ENCODE data around the gene DNAH10.
"Not testable (repeated sequence)": the region's sequence is repeated elsewhere in the genome, so short reads cannot be mapped to it uniquely, and the experiment has no call there.

The DNAH10 gene

DNA sequence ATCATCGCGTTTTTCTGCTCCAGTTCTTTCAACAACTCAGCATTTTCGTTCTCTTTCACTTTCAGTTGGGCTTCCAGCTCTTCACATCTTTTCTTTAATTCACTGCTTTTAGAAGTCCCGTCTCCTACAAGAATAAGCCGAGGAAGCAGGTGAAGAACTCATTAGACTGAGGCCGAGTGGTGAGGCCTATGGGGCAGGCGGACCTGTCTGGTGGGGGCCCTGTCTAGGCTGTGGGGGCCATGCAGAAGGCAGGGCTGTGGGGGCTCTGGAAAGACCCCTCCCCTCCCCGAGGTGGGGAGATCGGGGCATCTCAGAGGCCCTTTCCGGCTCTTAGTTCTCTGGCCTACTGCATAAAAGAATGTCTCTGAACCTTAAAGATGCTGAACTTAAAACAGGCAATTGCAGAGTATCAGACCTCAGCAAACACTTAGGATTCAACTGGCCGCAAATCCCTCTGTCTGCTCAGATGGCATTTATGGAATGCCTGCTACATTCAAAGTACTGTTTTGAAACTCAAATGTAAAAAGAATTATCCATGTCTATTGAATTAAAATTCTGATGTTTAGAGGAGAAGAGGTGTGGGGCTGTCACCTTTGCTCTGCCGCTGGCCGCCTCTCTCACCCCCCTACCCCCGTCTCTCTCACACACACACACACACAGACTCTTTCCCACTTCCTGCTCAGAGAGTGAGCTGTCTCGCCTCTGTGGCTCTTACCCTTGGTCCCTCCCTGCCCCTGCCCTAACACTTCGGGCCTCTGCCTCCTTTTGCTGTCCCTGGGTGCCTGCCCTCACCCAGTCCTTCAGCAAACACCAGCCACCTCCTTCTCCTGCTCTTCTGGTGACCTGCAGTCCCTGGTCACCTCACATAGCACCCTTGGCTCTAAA lies 175.8 kb downstream of the DNAH10 start:
- DNase-seq, result no peak

DNA sequence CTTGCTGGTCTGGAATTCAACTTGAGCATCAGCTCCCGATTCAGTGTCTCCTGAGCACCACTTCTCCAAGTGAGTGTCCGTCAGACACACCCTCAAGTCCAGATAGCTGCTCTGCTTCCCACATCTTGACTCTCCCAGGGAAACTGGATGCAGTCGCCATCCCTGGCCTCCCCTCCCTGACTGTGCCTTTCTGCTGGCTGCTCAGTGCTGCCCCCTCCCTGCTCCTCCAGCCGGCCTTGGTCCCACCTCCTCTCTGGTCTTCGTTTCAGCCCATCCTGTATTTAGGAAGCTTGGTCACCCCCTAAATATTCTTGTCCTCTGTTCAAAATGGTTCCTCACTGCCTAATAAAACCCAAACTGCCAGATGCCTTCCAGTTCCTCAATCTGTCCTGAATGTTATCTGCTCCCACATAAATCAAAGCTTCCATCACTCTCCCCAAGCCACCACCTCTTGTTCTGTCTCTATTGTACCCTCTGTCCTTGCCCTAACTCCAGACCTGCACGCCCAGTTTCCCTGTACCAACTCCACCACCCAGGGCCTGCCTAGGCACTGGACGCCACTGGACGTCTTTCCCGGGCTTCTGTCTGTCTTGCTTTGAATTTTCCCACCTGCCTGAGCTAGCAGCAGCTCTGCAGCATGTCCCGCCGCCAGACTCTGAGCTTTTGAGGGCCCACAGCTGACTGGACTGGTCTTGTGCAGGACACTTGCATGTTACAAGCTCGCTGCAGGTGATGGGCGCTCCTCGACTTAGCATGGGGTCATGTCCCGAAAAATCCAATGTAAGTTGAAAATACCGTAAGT lies 176.8 kb downstream of the DNAH10 start:
- DNase-seq, result no peak

- DNase-seq, result no peak
These were observed 177.9 kb downstream of the DNAH10 start for GRCh38 chr12:123939716-123940626.

DNA sequence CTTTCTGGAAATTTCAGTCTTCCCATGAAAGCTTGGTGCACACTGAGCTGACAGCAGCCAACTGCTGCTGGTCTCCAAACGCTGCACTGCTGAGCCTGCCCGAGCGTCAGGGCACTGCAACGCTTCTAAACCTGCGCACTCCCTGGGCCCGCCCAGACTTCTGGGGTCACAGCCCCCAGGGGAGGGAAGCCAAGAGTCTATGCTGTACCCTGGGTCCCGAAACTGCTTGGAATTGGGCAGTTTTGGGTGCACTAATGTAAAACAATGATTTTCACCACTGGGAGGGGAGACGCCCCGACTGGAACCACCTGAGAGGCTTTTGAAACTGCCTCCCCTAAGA lies 178.5 kb downstream of the DNAH10 start:
- no peak for DNase-seq

GRCh38 chr12:123941000-123941399 lies 178.9 kb downstream of the DNAH10 start:
- no peak for DNase-seq

- DNase-seq, result no peak
These were observed 179.6 kb downstream of the DNAH10 start for GRCh38 chr12:123941624-123942237.

GRCh38 chr12:123942238-123942653 lies 180.1 kb downstream of the DNAH10 start:
- DNase-seq, result no peak

DNA sequence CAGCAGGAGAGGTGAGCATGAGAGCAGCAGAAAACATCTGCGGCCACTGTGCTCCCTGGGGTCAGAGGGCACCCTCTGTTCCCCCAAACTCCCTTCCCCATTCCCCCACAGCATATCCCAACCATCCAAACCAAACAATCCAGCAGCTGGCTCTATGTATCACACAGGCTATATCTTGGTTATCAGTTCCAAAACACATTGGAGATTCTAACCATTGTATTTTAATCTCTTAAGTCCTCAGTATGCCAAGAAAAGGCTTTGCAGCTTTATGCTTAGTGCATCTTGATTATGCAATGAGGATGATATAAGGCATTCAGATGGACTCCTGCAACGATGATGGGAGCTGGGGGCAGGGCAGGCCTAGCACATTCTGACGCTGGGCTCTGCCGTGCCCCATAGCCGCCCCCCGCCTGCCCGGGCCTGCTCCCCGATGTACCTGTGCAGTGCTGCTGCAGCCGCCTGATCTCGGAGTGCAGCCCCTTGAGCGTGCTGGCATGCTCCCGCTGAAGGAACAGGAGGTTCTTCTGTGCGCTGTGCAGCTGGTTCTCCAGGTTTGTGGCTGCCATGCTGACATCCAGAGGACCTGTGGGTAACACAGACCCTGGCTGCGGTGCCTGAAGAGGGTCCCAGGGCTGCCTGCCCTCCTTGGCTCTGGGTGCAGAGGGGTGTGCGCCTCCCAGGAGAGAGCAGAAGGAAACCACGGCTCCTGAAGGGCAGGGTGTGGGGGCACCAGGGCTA lies 181.0 kb downstream of the DNAH10 start:
- DNase-seq, result no peak

DNA sequence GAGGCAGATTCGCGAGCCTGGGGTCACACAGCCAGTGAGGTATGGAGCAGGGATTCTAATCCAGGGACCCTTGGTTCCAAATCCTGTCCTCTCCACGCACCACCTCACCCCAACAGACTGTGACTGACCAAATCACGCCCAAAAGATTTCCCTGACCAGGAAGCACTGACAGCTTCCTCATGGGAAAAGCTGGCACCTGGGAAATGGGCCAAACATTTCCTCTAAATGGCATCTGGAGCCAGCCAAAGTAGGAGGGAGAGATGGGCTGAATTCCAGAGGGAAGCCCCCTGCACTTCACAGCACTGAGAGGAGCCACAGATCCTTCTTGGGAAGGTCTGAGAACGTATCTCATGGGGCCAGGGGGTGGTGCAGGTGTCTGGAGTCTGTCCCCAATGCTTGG lies 181.7 kb downstream of the DNAH10 start:
- no peak for DNase-seq

GRCh38 chr12:123944696-123945095 lies 182.6 kb downstream of the DNAH10 start:
- DNase-seq, result no peak

DNA sequence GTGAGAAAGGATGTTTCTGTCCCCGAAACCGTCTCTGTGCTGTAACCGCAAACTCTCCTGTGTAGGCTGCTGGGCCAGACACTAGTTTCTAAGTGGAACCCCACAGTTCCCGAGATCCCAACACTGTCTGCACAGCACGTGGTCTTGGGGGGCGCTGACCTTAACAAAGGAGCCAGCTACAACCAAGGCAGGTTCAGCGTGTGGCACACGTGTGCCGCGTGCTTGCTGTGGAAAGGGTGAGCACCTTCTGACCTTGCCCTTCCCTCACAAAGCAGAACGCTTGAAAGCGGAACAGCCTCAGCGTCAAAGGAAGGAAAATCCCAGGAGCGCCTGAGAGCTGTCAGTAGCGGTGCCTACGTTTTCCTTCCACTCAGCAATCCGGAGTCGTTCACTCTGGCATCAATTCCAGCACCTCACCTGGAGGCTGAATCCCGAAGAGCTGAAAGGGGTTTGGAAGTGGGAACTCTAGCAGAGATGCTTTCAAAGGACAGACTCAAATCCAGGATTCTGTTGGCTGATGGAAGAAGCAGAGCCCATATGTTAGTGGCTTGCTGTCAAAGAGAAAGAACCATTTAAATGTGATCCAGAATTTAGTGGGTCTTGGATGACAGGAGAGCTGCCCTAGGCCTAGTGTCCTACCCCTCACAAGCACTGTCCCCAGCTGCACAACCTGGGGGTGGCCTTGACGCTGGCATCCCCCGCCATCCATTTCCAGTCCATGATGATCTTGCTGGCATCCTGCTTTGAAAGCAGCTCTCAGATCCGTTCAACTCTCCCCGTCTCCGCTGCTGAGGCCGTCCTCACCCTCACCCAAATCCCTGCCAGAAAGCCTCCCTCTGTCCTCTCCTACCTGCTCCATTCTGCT lies 183.4 kb downstream of the DNAH10 start:
- DNase-seq, result no peak

GRCh38 chr12:123946152-123946515 lies 184.0 kb downstream of the DNAH10 start:
- DNase-seq, result no peak

DNA sequence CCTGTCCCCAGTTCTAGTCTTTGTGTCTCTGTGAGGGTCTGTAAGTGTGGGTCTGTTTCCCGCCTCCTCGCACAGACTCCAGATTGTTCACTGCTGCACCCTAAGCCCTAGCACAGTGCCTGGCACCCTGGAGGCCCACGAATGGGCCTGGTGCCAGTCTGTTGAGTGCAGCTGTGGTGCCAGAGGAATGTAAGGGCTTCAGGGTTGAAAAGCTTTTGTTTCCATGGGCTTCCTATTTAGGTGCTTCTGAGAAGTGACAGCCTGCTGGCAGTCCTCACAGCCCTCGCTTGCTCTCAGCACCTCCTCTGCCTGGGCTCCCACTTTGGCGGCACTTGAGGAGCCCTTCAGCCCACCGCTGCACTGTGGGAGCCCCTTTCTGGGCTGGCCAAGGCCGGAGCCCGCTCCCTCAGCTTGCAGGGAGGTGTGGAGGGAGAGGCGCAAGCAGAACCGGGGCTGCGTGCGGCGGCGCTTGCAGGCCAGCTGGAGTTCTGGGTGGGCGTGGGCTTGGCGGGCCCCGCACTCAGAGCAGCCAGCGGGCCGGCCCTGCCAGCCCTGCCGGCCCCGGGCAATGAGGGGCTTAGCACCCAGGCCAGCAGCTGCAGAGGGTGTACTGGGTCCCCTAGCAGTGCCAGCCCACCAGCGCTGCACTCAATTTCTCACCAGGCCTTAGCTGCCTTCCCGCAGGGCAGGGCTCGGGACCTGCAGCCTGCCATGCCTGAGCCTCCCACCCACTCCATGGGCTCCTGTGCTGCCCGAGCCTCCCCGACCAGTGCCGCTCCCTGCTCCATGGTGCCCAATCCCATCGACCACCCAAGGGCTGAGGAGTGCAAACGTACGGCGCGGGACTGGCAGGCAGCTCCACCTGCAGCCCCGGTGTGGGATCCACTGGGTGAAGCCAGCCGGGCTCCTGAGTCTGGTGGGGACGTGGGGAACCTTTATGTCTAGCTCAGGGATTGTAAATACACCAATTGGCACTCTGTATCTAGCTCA lies 184.7 kb downstream of the DNAH10 start:
- DNase-seq, result not testable (repeated sequence)

DNA sequence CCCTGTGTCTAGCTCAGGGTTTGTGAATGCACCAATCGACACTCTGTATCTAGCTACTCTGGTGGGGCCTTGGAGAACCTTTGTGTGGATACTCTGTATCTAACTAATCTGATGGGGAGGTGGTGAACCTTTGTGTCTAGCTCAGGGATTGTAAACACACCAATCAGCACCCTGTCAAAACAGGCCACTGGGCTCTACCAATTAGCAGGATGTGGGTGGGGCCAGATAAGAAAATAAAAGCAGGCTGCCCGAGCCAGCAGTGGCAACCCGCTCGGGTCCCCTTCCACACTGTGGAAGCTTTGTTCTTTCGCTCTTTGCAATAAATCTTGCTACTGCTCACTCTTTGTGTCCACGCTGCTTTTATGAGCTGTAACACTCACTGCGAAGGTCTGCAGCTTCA lies 185.4 kb downstream of the DNAH10 start:
- not testable (repeated sequence) for DNase-seq

- DNase-seq, result no peak
These were observed 186.3 kb downstream of the DNAH10 start for GRCh38 chr12:123948401-123948795.

- DNase-seq, result no peak
These were observed 187.0 kb downstream of the DNAH10 start for GRCh38 chr12:123948796-123949769.

DNA sequence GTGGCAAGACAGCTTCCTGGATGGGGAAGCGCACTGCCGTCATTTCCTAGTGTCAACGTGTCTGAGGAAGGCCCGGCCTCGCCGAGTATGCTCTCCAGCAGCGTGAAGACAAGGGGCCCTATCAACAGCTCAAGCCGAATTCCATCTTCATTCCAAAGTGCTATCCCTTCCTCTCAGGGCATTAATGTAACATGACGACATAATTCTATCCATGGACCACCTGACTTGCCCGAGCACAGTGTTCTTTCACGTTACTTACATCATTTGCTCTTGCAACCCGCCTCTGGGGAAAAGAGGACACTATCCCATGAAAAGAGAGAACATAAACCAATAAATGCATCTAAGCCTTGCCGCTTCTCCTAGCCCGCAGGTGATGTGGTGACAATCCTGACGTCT lies 187.7 kb downstream of the DNAH10 start:
- DNase-seq, result no peak

All from NCI-H1092 (cell line).